Mucosa of rectum (tissue), 2 donors: ENCODE measurements around the gene SLF1.
"Not testable (repeated sequence)": the region's sequence is repeated elsewhere in the genome, so short reads cannot be mapped to it uniquely, and the experiment has no call there.

Experiments used
- H3K27ac ChIP-seq, 2 donors: one replicate each; pipeline ENCODE4 v1.7.0; 2013; ENCODE audit warnings: inconsistent platforms in 2 of 2, low read depth in 2 of 2, low read length in 2 of 2
- H3K27me3 ChIP-seq, 2 donors: one replicate each; pipeline ENCODE4 v1.7.0; 2013; ENCODE audit warnings: low read length in 2 of 2; ENCODE audit not compliant: control insufficient read depth in 2 of 2, insufficient read depth in 2 of 2
- H3K36me3 ChIP-seq, 2 donors: one replicate each; pipeline ENCODE4 v1.7.0; 2013; ENCODE audit warnings: low read length in 2 of 2; ENCODE audit not compliant: control insufficient read depth in 2 of 2, insufficient read depth in 2 of 2
- H3K4me1 ChIP-seq, 2 donors: one replicate each; pipeline ENCODE4 v1.7.0; 2013; ENCODE audit warnings: low read length in 2 of 2, mild to moderate bottlenecking in 1 of 2; ENCODE audit not compliant: control insufficient read depth in 2 of 2, insufficient read depth in 2 of 2
- H3K4me3 ChIP-seq, 2 donors: one replicate each; pipeline ENCODE4 v1.7.0; 2013; ENCODE audit warnings: low read length in 2 of 2
- H3K9ac ChIP-seq, 2 donors: one replicate each; pipeline ENCODE4 v1.7.0; 2013; ENCODE audit warnings: low read length in 2 of 2, low read depth in 1 of 2, mild to moderate bottlenecking in 1 of 2
- H3K9me3 ChIP-seq, 2 donors: one replicate each; pipeline ENCODE4 v1.7.0; 2013; ENCODE audit warnings: low read length in 2 of 2; ENCODE audit not compliant: control insufficient read depth in 2 of 2
- donor health status: healthy.
- donor health status: Normal muscosa, but diverticular disease.

SLF1 gene

GRCh38 chr5:94618493-94619328, at the start of gene SLF1, which contains the start of gene KIAA0825:
SLF1 (plus strand) TSS chr5:94618669; CDS start chr5:94628811, 10,142 bp downstream.
KIAA0825 (minus strand) TSS chr5:94618604; CDS start chr5:94537126, 81,478 bp downstream.
- peak within 1 kb of the TSS; percentile 87 to 94 for H3K27ac ChIP-seq

GRCh38 chr5:94571415-94571814, 47.1 kb upstream of the SLF1 start:
- Histone ChIP-seq H3K27me3 (no peaks in the 10 kb centered on the region), H3K4me3 (no peak overlapping the region), H3K4me1 (no peaks in the 10 kb centered on the region), H3K9me3 (no peaks in the 10 kb centered on the region), H3K27ac (no peak overlapping the region), H3K9ac (no peak overlapping the region), H3K36me3 (no peaks in the 10 kb centered on the region)

More at GRCh38 chr5:94618493-94619328, at the start of gene SLF1, which contains the start of gene KIAA0825:
- Histone ChIP-seq H3K36me3 (no peaks in the 10 kb centered on the region), H3K4me3 (peak within 1 kb of the TSS; percentile 81 to 97), H3K27me3 (no peaks in the 10 kb centered on the region), H3K9me3 (no peaks in the 10 kb centered on the region), H3K9ac (peak within 1 kb of the TSS; percentile 68 to 76), H3K4me1 (peaks cover 9 to 10% of the 10 kb centered on the region in 2 donors)

- H3K27ac ChIP-seq, H3K9ac ChIP-seq, H3K36me3 ChIP-seq, H3K4me3 ChIP-seq, H3K27me3 ChIP-seq, H3K9me3 ChIP-seq, H3K4me1 ChIP-seq: not testable (repeated sequence)
Observed at GRCh38 chr5:94573349-94573748, 45.1 kb upstream of the SLF1 start.

- no peaks in the 10 kb centered on the region for H3K36me3 ChIP-seq
- H3K4me3 ChIP-seq = no peak overlapping the region
- H3K27me3 ChIP-seq = no peaks in the 10 kb centered on the region
- no peak overlapping the region for H3K9ac ChIP-seq
- H3K9me3 ChIP-seq = no peaks in the 10 kb centered on the region
- no peak overlapping the region for H3K27ac ChIP-seq
- no peaks in the 10 kb centered on the region for H3K4me1 ChIP-seq
Observed at GRCh38 chr5:94575196-94575595, 43.3 kb upstream of the SLF1 start.

- Histone ChIP-seq H3K27ac (no peak overlapping the region), H3K9ac (no peak overlapping the region), H3K9me3 (no peaks in the 10 kb centered on the region), H3K4me3 (no peak overlapping the region), H3K36me3 (no peaks in the 10 kb centered on the region), H3K4me1 (no peaks in the 10 kb centered on the region), H3K27me3 (no peaks in the 10 kb centered on the region)
Observed at GRCh38 chr5:94577466-94578245, 40.8 kb upstream of the SLF1 start.

GRCh38 chr5:94595281-94595840, 23.1 kb upstream of the SLF1 start:
- no peak overlapping the region for H3K9ac ChIP-seq
- H3K9me3 ChIP-seq = no peaks in the 10 kb centered on the region
- no peaks in the 10 kb centered on the region for H3K36me3 ChIP-seq
- H3K27ac ChIP-seq = no peak overlapping the region
- H3K27me3 ChIP-seq = no peaks in the 10 kb centered on the region
- H3K4me1 ChIP-seq = no peaks in the 10 kb centered on the region
- no peak overlapping the region for H3K4me3 ChIP-seq

- H3K4me1 ChIP-seq = peaks cover 4 to 5% of the 10 kb centered on the region in 2 donors
- H3K9me3 ChIP-seq = no peaks in the 10 kb centered on the region
- no peaks in the 10 kb centered on the region for H3K36me3 ChIP-seq
- H3K4me3 ChIP-seq = no peak overlapping the region
- no peak overlapping the region for H3K9ac ChIP-seq
- no peaks in the 10 kb centered on the region for H3K27me3 ChIP-seq
- H3K27ac ChIP-seq = no peak overlapping the region
Observed at GRCh38 chr5:94613583-94613982, 4.9 kb upstream of the SLF1 start.

- no peak overlapping the region for H3K4me3 ChIP-seq
- H3K27ac ChIP-seq = no peak overlapping the region
- no peak overlapping the region for H3K9ac ChIP-seq
- no peaks in the 10 kb centered on the region for H3K9me3 ChIP-seq
- H3K27me3 ChIP-seq = no peaks in the 10 kb centered on the region
- peaks cover 6 to 7% of the 10 kb centered on the region in 2 donors for H3K4me1 ChIP-seq
- no peaks in the 10 kb centered on the region for H3K36me3 ChIP-seq
Observed at GRCh38 chr5:94614156-94614805, 4.2 kb upstream of the SLF1 start.

- Histone ChIP-seq H3K27ac (no peak overlapping the region), H3K9me3 (no peaks in the 10 kb centered on the region), H3K36me3 (no peaks in the 10 kb centered on the region), H3K4me1 (peaks cover 9 to 10% of the 10 kb centered on the region in 2 donors), H3K4me3 (no peak overlapping the region), H3K27me3 (no peaks in the 10 kb centered on the region), H3K9ac (no peak overlapping the region)
Observed at GRCh38 chr5:94615862-94616261, 2.6 kb upstream of the SLF1 start.
